GM19025 (cell line): ENCODE data around the gene CABP2.

Experiments used
- ATAC-seq: cut with Tn5 transposase; IDR thresholded peaks from one replicate; pipeline ENCODE4 v1.9.1; 2021; ENCODE audit warnings: mild to moderate bottlenecking, low read depth, moderate library complexity; ENCODE audit not compliant: unreplicated experiment

Gene CABP2

GRCh38 chr11:67510023-67510345 is 13.3 kb downstream of the CABP2 start:
- ATAC-seq: no peak

- peak; percentile 37 for ATAC-seq
Observed at GRCh38 chr11:67508486-67509121, 14.6 kb downstream of the CABP2 start.

GRCh38 chr11:67507864-67508485 is 15.3 kb downstream of the CABP2 start, which contains the start of gene CDK2AP2:
TSS of gene CDK2AP2 (minus strand) at chr11:67508162. CDS start at chr11:67508082, 80 bp downstream.
- peak; percentile 78 for ATAC-seq

- ATAC-seq: no peak
Observed at GRCh38 chr11:67507242-67507863, 15.9 kb downstream of the CABP2 start.

GRCh38 chr11:67506426-67507051 is 16.7 kb downstream of the CABP2 start:
- ATAC-seq: no peak

GRCh38 chr11:67505605-67506396 is 17.4 kb downstream of the CABP2 start:
- no peak for ATAC-seq

GRCh38 chr11:67504950-67505581 is 18.2 kb downstream of the CABP2 start, which contains the start of gene PITPNM1:
TSS of gene PITPNM1 (minus strand) at chr11:67505363. CDS start at chr11:67504180, 1,183 bp downstream.
- no peak for ATAC-seq

GRCh38 chr11:67504005-67504949 is 19.0 kb downstream of the CABP2 start:
- no peak for ATAC-seq

GRCh38 chr11:67503119-67504004 is 19.9 kb downstream of the CABP2 start:
- ATAC-seq: no peak

GRCh38 chr11:67502328-67502979 is 20.8 kb downstream of the CABP2 start:
- ATAC-seq: no peak

- no peak for ATAC-seq
Observed at GRCh38 chr11:67501854-67502253, 21.4 kb downstream of the CABP2 start.

GRCh38 chr11:67500831-67501715 is 22.2 kb downstream of the CABP2 start:
- ATAC-seq: no peak

GRCh38 chr11:67500484-67500821 is 22.8 kb downstream of the CABP2 start:
- ATAC-seq: no peak

- no peak for ATAC-seq
Observed at GRCh38 chr11:67499808-67500483, 23.3 kb downstream of the CABP2 start.

GRCh38 chr11:67498544-67498972 is 24.7 kb downstream of the CABP2 start:
- no peak for ATAC-seq

- no peak for ATAC-seq
Observed at GRCh38 chr11:67497656-67498291, 25.5 kb downstream of the CABP2 start.
